Measurements from ENCODE around the gene GRID1. TPM values are rescaled to one million over a fixed set of nuclear protein-coding genes. Genes with fewer than 3 reads are reported as not detected.

GRID1 gene
- total and polyA plus RNA-seq, 9 of the 15 experiments (the other 6 are each of a cell fraction or from before 2014, with no cell fraction given): 0.01 to 7.2 (median 1.2) TPM

DNA sequence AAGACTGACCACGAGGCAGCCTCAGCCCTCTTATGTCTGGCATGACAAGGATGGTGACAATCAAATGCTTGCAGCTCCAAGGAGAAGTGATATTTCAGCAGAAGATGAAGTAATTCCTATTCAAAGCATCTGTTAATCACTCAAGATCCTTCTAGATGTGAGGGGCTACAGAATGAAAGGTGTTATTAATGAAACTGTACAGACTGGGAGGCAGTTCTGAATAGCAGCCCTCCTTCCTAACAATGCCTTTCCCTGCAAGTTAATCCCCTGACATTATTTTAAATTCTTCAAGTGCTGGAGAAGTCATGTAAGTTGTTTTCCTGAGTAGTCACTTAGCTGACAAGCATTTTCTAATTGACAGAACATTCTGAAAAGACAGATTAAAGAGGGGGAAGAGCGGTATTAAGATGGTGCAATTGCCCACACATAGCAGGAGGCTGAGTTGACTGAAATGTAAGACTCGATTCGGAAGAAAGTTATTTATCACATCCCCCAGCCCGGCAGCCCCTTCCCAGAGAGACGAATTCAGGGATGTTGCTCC is 300.8 kb downstream of the GRID1 start:
- H3K27me3 ChIP-seq (ENCODE audit: control insufficient read depth in 2 of 2, insufficient read depth in 2 of 2, low read length in 2 of 2): peaks cover 6 to 67% of the 10 kb centered on the region in 2 experiments
- CTCF ChIA-PET (ENCODE audit: low intra/inter-chr PET ratio): no interaction called here
- in situ Hi-C loops (cut with MboI) (no loop called here), intact Hi-C loops (cut with micrococcal nuclease) (no loop called here)
- no peaks in the 10 kb centered on the region for H3K36me3 ChIP-seq (ENCODE audit: control insufficient read depth, insufficient read depth, low read length)
- no peaks in the 10 kb centered on the region for H3K79me2 ChIP-seq (ENCODE audit: control insufficient read depth, insufficient read depth, low read length)
- H3K4me1 ChIP-seq (replicated peaks in 1 of 2; ENCODE audit: control insufficient read depth in 2 of 2, insufficient read depth in 2 of 2, low read length in 2 of 2): no peaks in the 10 kb centered on the region; a peak in 1 of 5 replicates
- H3K9me1 ChIP-seq (ENCODE audit: control insufficient read depth, insufficient read depth, low read length): no peaks in the 10 kb centered on the region
- H3K9ac ChIP-seq (ENCODE audit: insufficient read depth in 1 of 2, low read depth in 2 of 2, low read length in 2 of 2): no peak overlapping the region
- H3K4me2 ChIP-seq (ENCODE audit: insufficient read depth, low read length): no peak overlapping the region
- no peak overlapping the region for H3K27ac ChIP-seq (ENCODE audit: extremely low read depth, low read depth, low read length)
- no peak overlapping the region for H3K4me3 ChIP-seq
- 0% methylated on average over 6 of the region's 6 CpGs for WGBS (ENCODE audit: insufficient coverage, low coverage, missing lambda C conversion rate)
- no peaks in the 10 kb centered on the region for H4K20me1 ChIP-seq (replicated peaks; ENCODE audit: control insufficient read depth, insufficient read depth, low read length)
- H3K9me3 ChIP-seq (replicated peaks; ENCODE audit: control insufficient read depth, insufficient read depth, low read depth, low read length): no peaks in the 10 kb centered on the region
- FAIRE-seq (no peak), ATAC-seq (no peak), DNase-seq (ENCODE audit: extremely low read depth in 1 of 4, low spot score in 3 of 4) (no peak)
- H2AFZ ChIP-seq (ENCODE audit: low read depth, low read length): no peak overlapping the region
- BruUV-seq (replicated peaks): no TSS peak
- POLR2A ChIA-PET: interaction anchor here (0.6 kb wide), 1 partner anchor 29 kb away, joined by 3 read pairs; no protein-coding TSS in a partner anchor
- TF ChIP-seq, protein P1, sequence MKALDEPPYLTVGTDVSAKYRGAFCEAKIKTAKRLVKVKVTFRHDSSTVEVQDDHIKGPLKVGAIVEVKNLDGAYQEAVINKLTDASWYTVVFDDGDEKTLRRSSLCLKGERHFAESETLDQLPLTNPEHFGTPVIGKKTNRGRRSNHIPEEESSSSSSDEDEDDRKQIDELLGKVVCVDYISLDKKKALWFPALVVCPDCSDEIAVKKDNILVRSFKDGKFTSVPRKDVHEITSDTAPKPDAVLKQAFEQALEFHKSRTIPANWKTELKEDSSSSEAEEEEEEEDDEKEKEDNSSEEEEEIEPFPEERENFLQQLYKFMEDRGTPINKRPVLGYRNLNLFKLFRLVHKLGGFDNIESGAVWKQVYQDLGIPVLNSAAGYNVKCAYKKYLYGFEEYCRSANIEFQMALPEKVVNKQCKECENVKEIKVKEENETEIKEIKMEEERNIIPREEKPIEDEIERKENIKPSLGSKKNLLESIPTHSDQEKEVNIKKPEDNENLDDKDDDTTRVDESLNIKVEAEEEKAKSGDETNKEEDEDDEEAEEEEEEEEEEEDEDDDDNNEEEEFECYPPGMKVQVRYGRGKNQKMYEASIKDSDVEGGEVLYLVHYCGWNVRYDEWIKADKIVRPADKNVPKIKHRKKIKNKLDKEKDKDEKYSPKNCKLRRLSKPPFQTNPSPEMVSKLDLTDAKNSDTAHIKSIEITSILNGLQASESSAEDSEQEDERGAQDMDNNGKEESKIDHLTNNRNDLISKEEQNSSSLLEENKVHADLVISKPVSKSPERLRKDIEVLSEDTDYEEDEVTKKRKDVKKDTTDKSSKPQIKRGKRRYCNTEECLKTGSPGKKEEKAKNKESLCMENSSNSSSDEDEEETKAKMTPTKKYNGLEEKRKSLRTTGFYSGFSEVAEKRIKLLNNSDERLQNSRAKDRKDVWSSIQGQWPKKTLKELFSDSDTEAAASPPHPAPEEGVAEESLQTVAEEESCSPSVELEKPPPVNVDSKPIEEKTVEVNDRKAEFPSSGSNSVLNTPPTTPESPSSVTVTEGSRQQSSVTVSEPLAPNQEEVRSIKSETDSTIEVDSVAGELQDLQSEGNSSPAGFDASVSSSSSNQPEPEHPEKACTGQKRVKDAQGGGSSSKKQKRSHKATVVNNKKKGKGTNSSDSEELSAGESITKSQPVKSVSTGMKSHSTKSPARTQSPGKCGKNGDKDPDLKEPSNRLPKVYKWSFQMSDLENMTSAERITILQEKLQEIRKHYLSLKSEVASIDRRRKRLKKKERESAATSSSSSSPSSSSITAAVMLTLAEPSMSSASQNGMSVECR (CRISPR knock-in tag; IDR thresholded peaks at IDR 0.05): no peak
- no peak for TF ChIP-seq CHD2 (IDR thresholded peaks at IDR 0.05; ENCODE audit: low read depth, low read length)
- no peak for TF ChIP-seq ZNF699 (CRISPR knock-in tag; IDR thresholded peaks at IDR 0.05; ENCODE audit: insufficient replicate concordance)
- TF ChIP-seq ZNF24 (IDR thresholded peaks at IDR 0.05): no peak
- TF ChIP-seq NR2F6 (CRISPR knock-in tag; IDR thresholded peaks at IDR 0.05): no peak
- no peak for TF ChIP-seq TEAD1 (CRISPR knock-in tag; IDR thresholded peaks at IDR 0.05)
- TF ChIP-seq KAT2B (IDR thresholded peaks at IDR 0.05; ENCODE audit: low read depth, low read length): no peak
- TF ChIP-seq DIDO1 (tag; IDR thresholded peaks at IDR 0.05; ENCODE audit: low read depth): no peak
- TF ChIP-seq RBM15 (IDR thresholded peaks at IDR 0.05; ENCODE audit: insufficient read depth, low read length): no peak
- TF ChIP-seq FOS (IDR thresholded peaks at IDR 0.05; ENCODE audit: extremely low read depth, insufficient read length): no peak
- TF ChIP-seq, protein P2, sequence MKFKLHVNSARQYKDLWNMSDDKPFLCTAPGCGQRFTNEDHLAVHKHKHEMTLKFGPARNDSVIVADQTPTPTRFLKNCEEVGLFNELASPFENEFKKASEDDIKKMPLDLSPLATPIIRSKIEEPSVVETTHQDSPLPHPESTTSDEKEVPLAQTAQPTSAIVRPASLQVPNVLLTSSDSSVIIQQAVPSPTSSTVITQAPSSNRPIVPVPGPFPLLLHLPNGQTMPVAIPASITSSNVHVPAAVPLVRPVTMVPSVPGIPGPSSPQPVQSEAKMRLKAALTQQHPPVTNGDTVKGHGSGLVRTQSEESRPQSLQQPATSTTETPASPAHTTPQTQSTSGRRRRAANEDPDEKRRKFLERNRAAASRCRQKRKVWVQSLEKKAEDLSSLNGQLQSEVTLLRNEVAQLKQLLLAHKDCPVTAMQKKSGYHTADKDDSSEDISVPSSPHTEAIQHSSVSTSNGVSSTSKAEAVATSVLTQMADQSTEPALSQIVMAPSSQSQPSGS (CRISPR knock-in tag; IDR thresholded peaks at IDR 0.05): no peak
- TF ChIP-seq, protein P3, sequence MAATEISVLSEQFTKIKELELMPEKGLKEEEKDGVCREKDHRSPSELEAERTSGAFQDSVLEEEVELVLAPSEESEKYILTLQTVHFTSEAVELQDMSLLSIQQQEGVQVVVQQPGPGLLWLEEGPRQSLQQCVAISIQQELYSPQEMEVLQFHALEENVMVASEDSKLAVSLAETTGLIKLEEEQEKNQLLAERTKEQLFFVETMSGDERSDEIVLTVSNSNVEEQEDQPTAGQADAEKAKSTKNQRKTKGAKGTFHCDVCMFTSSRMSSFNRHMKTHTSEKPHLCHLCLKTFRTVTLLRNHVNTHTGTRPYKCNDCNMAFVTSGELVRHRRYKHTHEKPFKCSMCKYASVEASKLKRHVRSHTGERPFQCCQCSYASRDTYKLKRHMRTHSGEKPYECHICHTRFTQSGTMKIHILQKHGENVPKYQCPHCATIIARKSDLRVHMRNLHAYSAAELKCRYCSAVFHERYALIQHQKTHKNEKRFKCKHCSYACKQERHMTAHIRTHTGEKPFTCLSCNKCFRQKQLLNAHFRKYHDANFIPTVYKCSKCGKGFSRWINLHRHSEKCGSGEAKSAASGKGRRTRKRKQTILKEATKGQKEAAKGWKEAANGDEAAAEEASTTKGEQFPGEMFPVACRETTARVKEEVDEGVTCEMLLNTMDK (IDR thresholded peaks at IDR 0.05; ENCODE audit: borderline replicate concordance, insufficient read depth, low read depth, low read length, poor library complexity, severe bottlenecking): no peak
